C4-2B (cell line): Measurements from ENCODE around the gene DCLK1.

ENCODE experiments used
- CTCF ChIP-seq: fragments of 450-650 bp; conservative IDR thresholded peaks from 2 replicates; pipeline ENCODE4 v1.5.1; 2017; ENCODE audit warnings: mild to moderate bottlenecking
- ZFX ChIP-seq: fragments of 450-650 bp; IDR thresholded peaks from 2 replicates; pipeline ENCODE4 v1.6.1; 2017

GRCh38 chr13:35987572-35988513 is 143.3 kb downstream of the DCLK1 start:
- no peak for TF ChIP-seq CTCF
- TF ChIP-seq ZFX: no peak
